ENCODE results near the gene VTCN1.
"Not testable (repeated sequence)": the region's sequence is repeated elsewhere in the genome, so short reads cannot be mapped to it uniquely, and the experiment has no call there.

Gene VTCN1, protein sequence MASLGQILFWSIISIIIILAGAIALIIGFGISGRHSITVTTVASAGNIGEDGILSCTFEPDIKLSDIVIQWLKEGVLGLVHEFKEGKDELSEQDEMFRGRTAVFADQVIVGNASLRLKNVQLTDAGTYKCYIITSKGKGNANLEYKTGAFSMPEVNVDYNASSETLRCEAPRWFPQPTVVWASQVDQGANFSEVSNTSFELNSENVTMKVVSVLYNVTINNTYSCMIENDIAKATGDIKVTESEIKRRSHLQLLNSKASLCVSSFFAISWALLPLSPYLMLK

DNA sequence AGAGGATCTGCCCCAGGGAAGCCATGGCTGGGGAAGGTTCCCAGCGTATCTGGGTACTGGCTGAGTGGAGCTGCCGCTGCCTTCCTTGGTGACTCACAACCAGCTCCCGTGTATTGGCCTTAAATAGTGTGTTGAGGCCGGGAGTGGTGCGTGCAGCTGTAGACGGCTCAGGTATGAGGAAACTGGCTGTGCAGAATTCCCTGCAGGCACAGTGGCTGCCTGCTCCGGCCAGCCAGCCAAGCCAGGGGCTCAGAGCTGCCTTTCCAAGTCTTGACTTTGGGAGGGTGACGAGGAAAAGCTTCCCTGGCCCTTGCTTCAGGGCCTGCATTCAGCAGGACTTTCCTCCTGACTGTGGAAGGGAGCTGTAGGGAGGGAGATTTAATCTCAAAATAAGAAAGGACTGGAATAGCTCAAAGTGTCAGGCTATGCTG, at the start of gene VTCN1:
TSS of gene VTCN1 (minus strand) at position 97 of the 431 bp plus-strand sequence. CDS start at position 25, 72 bp downstream.
- no peak for DNase-seq

DNA sequence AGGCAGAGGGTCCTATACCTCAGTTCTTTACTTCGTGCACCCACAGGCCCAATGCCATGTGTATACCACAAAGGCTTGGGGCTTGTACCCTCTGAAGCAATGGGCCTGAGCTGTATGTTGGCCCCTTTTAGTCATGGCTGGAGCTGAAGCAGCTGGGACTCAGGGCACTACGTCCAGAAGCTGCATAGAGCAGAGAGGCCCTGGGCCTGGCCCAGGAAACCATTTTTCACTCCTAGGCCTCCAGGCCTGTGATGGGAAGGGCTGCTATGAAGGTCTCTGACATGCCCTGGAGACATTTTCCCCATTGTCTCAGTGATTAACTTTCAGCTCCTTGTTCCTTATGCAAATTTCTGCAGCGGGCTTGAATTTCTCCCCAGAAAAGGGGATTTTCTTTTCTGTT, 48.1 kb upstream of the VTCN1 start:
- DNase-seq = no peak

DNA sequence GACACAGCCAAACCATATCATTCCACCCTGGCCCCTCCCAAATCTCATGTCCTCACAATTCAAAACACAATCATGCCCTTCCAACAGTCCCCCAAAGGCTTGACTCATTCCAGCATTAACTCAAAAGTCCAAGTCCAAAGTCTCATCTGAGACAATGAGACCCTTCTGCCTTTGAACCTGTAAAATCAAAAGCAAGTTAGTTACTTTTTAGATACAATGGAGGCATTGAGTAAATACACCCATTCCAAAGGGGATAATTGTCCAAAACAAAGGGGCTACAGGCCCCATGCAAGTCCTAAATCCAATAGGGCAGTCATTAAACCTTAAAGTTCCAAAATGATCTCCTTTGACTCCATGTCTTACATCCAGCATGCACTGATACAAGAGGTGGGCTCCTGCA, 47.3 kb upstream of the VTCN1 start:
- DNase-seq = not testable (repeated sequence)

DNA sequence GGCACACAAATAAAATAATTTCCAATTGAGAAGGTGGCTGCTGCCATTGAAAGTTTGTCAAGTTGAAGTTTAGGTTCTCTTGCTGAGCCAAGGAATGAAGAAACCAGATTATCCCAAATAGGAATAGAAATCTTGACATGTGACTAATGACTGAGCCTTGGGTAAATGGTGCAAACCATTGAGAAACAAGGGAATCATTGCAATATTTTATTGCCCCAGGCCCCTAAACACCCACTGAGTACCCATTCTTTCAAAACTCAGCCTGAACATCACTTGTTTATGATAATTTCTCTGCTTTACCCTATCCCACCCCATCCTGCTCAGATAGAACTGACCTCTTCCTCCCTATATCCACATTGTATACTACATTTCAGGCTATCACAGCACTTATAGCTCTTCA, 46.6 kb upstream of the VTCN1 start:
- no peak for DNase-seq

DNA sequence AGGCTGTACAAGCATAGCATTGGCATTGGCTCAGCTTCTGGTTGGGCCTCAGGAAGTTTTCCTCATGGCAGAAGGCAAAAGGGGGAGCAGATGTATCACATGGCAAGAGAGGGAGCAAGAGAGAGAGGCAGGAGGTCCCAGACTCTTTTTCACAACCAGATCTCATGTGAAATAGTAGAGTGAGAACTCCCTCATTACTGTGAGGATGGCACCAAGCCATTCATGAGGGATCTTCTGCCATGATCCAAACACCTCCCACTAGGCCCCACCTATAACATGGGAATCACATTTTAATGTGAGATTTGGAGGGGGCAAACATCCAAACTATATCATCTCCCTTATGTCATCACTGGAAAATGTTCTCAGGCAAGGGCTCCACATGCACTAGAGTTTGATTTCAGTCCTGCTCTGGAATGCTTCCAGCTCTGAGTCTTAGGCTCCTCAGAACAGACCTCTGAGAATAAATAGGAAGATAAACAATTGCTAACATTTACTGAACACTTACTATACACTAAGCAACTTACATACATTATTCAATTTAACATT, 39.4 kb upstream of the VTCN1 start:
- no peak for DNase-seq

DNA sequence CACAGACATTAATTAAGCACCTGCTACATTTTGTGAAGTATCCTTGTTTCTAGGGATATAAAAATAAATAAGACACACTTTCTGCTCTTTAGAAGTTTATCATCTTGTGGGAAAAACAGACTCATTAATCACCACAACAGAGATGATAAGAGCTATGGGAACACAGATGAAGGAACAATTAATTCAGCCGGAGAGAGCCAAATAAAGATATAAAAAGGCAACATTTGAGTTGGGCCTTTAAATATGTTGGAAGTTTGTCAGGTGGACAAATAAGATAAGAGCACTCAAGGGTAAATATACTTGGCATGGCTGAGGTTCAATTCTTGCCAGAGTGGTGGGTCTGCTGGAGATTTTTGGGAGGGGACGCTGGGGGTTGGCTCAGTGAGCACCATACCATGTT, 34.2 kb upstream of the VTCN1 start:
- no peak for DNase-seq

DNA sequence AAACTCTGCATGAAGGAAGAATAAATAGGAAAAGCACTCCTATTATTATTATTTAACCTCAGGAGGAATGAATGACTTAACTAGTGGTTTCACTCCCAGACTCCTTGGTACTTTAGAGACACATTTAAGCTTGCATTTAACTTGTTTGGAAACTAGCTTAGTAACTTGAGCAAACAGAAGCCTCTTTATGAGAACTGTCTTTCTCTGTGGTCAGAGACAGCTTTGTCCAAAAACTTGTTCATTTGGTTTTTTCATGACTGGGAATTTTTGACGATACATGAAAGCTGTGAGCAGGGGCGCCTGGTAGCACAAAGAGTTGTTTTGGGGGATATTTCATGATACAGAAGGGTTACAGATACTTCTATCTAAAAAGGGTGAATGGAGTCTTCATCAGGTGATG, 33.6 kb upstream of the VTCN1 start:
- no peak for DNase-seq

DNA sequence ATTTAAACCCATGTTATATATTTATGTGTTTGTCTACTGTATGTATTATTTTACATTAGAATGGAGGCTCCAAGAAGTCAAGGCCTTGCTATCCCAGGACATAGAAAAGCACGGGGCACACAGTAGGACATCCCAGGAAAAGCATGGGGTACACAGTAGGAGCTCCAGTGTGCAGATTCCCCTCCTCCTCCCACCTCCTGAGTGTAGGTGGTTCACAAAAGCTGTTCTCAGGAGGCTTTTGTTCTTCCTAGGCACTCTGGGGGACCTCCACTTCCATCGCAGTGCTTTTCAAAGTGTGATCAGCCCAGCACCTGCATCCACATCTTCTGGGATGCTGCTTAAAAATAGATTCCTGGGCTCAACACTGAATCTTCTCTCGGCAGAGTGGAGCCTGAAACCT, 30.8 kb upstream of the VTCN1 start:
- DNase-seq = no peak

DNA sequence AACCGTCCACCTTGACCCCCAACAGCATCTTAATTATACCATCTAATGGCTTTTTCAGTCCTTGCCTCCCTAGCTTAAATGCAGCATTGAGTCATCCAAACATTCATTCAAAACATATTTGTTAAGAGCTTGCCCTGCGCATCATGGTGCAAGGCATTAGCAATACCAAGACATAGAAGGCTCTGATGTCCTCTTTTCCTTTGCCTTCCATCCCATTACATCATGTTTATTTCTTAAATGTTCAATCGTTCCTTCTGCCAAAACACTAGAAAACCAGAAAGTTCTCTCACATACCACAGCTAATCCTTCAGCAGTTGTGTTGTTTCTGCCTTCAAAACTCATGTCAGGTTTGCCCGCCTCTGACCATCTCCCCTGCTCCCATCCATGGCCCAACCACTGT, 29.8 kb upstream of the VTCN1 start:
- no peak for DNase-seq

DNA sequence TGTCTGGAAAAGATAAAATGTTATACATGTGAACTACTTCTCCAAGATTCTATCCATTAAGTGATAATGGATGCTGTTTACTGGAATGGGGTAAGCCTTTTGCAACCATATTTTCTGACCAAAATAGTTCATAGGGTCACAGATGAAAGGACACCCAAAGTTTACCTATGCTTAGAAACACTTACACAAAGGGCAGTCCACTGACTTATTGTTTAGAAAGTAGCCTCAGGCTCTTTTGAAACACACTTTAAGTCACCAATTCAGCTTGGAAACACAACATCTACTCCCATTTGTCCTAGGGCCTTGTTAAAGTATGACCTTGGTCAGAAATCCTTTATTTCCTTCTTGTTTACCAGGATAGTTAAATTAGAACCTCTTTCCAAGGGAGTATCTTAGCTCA, 28.7 kb upstream of the VTCN1 start:
- no peak for DNase-seq

DNA sequence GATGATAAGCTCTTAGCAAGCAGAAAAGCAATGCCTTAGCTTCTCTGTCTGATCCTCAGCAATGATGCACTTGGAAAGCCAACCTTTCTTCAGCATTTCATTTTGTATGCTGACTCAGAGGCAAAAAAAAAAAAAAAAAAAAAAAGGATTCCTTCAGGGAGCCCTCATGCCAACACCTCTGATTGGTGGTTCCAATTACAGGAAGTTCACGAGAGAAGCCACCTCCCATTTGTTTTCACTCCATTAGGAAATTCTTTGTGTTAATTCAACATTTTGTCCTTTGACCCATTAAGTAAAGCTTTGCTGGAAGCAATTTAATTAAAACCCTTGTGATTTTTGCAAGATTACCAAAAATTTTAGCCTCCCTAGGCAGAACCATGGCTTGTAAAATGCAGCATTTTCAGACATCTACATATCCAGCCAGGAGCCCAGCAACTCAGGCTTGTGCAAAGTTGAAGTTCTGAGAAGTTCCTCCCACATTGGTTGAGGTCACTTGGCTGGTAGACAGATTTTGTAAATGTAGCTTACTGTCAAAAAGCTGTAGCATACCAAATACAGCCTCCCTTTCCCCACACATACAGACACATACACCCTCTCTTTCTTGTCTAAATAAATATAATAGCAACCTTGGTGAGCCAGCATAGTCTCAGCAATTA, 27.1 kb upstream of the VTCN1 start:
- DNase-seq = no peak

DNA sequence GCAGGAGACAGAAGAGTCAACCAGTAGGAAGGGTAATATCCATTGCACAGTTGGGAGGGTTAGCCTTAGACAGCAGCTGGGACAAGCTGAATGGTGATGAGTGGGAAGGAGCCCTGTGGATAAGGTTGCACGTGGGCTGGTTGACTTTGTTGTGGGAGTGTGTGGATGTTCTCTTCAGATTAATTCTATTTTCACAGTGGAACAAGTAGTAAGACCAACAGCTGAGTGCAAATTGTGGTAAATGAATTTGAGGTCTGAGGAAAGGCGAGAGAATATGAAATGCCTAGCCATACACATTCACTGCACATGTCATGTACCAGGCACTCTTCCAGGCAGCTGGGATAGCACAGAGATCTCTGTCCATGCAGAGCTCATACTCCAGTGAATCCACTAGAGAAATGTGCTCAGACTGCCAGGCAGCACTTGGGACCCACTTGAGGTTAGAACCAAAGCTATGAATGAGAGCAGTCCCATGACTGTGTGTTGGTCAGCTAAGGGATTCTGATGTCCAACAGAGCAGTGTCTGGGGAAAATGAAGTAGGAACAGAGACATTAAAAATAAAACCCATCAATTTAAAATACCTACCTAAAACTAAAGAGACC, 25.2 kb upstream of the VTCN1 start:
- no peak for DNase-seq

DNA sequence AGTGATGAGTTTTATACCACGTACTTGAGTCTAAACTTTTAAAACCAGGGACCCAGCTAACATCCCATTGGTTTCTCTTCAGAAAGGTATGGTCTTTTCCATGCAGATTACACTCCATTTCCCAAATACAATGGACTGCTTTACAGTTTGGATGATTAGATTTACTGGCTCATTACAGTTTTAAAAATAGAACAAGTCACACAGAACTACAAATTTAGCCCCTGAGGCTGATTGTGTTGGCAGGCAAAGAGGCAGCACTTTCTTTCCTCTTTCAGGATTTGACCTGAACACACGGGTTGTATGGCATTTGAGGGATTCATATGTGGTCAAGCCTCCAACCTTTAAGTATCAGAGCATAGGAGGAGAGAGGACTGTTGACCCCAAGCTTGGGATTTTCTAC, 21.8 kb upstream of the VTCN1 start:
- DNase-seq = no peak

DNA sequence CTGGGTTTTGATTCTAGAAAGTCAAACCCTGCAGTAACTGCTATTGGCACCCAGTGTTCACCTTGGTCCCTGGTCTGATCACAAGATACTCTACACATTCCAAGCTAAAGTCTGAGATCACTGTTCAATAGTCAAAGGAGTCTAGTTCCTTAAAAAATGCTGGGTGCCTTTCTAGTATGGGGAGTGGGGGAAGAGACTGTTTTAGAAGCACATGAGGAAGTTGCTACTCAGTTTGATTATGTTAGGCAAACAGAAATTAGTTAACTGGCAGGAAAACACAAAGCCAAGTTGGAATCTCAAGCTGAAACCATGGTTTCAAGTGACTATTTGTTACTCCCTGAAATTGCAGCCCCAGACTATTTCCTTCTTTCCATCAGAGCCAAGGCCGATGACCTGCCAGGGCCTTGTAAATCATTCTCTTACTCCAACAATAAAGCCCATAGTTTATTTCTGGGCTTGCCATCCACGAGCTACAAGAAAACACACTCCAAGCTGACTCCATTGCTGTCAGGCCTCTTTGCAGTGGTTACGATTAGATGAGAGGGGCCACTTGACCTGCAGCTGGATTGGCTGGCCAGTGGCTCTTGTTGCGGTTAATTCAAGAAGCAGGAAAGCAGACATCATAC, 21.1 kb upstream of the VTCN1 start:
- no peak for DNase-seq

DNA sequence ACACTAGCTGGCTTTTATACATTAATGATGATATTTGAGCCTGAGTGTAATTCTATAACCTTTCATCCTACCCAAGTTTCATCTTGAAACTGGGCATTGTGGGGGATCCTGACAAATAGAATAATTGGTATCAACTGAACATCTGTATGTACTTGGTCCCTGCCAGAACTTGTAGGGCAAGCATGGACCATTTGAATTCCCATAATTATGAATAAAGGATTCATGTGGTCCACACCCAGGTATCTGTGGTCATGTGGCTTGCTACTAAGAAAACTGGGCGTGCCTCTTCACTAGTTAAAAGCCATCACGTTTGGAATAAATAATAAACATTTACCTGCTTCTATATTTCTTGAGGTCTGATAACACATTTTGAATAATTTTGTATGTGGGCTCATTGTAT, 20.6 kb upstream of the VTCN1 start:
- no peak for DNase-seq

DNA sequence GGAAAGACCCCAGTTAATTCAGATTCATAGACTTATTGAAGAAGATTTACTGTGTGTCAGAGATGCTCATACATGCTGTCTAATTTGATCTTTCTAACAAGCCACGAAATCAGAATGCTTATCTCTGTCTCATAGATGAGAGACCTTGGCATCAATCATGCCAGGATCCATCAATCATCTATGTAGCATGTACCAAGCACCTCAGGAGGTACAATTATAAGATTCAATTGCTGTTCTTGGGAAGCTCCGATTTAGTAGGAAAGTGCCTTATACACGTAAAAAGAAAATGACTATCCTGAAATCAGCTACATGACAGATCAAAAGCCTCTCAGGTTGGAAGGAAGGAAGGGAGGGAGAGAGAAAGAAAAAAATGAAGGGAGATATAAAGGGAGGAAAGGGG, 18.5 kb upstream of the VTCN1 start:
- DNase-seq = no peak

DNA sequence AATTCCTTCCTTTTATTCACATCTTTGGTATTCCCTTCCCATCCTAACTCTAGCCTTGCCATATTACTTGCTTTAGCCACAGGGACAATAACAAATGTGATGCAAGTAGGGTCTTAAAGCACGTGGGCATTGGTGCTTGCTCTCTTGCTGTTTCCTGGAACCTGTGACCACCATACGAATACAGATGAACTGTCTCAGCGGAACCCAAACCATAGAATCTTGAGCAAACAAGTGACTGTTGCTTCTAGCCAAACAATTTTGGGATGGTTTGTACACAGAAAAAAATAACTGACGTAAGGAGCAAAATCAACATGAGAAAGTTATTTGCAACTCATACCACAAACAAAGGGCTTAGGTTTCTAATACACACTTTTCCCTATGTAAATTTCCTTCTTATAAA, 15.2 kb upstream of the VTCN1 start:
- DNase-seq = no peak

DNA sequence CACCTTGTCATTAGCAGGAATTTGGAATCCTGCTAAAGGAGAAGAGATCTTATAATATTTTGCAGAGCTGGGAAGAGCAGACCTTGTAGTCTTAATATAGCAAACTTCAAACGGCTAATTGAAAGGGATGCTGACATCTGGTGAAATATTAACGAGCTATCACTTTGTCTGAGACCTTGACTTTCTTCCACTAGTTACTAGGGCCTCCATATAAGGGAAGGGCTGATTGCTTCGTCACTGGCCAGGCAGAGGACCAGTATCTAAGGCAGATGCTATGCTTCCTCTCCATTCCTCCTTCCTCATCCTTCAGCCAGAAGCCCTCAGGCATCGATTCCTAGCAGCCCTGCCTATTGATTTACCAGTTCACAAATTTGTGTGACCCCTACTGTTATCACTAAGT, 6.0 kb upstream of the VTCN1 start:
- no peak for DNase-seq

DNA sequence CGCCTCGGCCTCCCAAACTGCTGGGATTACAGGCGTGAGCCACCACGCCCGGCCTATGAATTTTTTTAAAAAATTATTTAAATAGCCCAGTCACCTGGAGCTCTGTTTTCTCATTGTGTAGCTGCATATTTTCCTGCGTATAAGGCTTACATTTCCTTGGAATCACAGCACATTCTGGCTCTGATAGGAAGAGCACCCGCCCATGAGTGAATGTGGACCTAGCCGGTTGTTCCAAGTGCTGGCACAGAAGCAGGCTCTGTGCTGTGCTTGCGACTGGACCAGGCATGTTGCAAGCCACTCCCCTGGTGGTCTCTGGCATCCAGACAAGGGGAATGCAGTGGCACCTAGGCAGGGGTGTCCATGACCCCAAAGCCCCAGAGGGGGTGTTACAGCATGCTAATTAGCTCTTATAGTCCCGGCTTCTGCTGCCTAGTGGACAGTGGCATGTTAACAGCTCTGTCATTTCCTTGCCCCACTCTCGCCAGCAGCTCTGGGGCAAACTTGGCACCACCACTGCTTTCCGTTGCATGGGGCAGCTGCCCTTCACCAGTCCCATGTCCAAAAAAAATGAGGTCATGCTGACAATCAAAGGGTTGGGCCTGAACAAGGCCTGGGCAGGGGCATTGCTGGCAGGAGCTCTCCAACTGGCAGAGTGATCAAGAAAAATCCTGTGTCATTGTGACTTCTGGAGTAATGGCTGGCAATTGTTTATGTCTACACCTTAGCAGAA, 5.2 kb upstream of the VTCN1 start:
- DNase-seq = no peak

DNA sequence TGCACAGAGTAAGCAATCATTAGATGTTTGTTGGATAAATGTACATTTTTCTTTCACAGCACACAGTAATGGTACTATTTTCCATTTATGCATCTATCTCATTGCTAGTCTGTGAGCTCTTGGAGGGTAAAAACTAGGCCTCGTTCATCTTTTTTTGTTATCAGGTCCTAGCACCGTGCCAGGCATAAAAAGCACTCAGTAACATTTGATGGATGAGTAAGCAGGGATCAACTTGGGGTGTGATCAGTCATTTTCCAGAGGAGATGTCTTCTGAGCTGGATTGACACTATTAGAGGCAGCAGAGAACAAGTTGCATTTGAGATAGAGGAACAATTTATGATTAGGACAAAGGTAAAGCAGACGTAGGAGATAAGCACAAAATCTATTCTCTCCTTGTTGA, 4.3 kb upstream of the VTCN1 start:
- DNase-seq = no peak

DNA sequence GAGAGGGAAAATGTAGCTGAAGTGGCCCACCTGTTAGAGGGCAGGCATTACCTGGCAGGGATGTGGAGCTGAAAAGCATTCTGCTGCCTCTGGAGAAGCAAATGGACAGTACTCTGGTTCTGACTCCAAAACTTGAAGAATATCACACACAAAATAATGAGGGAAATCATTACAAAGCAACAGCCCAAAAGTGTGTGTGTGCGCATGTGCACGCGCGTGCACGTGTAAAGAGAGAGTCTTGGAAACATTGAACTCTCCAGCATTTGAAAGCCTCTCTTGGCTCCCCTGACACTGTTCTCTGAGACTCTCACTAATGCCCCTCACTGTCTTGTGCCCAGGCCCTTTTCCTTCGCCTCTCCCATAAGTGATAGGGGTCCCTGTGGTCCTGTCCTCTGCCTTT, 2.3 kb upstream of the VTCN1 start:
- DNase-seq = no peak

DNA sequence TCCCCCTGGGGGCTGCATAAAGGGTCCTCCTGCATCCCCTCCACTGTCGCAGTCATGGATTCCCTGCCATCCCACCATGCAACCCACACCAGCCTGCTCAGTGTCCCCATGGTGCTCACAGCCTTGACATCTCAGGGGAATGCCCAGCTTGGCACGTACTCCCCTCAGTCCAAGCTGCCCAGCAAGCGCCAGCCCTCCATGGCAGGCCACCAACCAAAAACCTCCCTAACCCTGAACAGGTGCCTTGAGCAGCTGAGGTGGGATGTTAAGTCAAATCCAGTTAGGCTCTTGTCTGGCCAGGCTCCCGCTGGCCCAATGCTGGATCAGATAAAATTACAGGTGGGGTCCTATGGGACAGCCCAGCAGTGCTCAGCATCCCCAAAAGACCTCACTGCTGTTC, 341 bp downstream of the VTCN1 start:
- no peak for DNase-seq

DNA sequence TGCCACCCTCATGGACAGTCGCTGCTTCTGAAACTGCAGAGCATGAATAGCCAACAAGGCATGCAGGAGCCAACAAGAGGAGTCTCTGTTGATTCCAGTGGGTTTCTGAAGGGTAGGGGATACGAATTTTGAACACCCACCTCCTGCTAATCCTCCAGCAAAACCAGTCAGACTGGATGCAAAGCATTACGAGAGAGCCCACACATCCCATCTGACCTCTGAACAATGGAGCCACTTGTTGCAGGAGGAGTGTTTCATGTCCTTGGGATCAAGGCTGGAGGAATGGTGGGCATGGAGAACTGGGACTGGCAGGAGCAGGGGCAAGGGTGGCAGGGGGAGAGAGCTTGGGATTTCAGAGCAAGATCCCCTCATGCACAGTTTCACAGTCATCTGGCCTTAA, 1.6 kb downstream of the VTCN1 start:
- DNase-seq = no peak

Data from activated CD4-positive, alpha-beta T cell treated with anti-CD3 and anti-CD28 coated beads, Interleukin-2, amount 50 U/mL, for 1 hour (primary cell).